ENCODE results near the gene ARSJ. TPM values are rescaled to one million over a fixed set of nuclear protein-coding genes. Genes with fewer than 3 reads are reported as not detected.
A peak's percentile ranks its signal among the peaks of the same experiment; 100 is the strongest.

The ARSJ gene
- total RNA-seq, 1 experiment from 2014 or later = not detected

DNA sequence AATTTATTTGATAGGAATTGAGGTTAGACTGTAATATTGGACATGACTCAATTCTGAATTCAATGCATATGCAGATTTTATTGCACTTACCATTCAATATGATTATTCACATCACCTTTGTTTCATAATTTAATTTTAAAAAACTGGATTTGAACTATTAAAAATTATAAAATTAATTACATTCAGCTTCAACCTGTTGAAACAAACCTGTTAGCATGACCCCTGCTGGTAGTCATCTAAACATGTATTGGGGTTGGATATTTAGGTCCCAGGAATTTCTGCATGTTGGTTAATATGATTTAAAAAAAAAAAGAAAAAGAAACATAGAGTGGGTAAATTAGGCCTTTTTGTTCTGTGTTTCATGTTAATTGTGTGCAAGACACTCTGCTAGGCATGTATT lies 85.9 kb downstream of the ARSJ start:
- Histone ChIP-seq H3K79me2 (ENCODE audit: low read length) (no peaks in the 10 kb centered on the region), H3K36me3 (ENCODE audit: insufficient read depth, low read length) (no peaks in the 10 kb centered on the region), H3K9me3 (ENCODE audit: low read length) (no peaks in the 10 kb centered on the region), H3K27me3 (ENCODE audit: low read length) (no peaks in the 10 kb centered on the region; the same call in 1 of the 2 replicates), H3K9ac (ENCODE audit: low read length) (no peak overlapping the region), H2AFZ (ENCODE audit: low read length) (no peak overlapping the region), H3K27ac (ENCODE audit: low read length) (no peak overlapping the region), H3K9me2 (replicated peaks; ENCODE audit: insufficient read depth, low read length) (no peaks in the 10 kb centered on the region), H4K20me1 (ENCODE audit: insufficient read depth, low read depth, low read length) (no peaks in the 10 kb centered on the region), H3K4me3 (ENCODE audit: low read length) (no peak overlapping the region), H3K4me1 (ENCODE audit: low read length) (no peaks in the 10 kb centered on the region), H3K4me2 (ENCODE audit: low read depth, low read length, poor library complexity, severe bottlenecking) (no peak overlapping the region)
- peak; percentile 52 for DNase-seq

DNA sequence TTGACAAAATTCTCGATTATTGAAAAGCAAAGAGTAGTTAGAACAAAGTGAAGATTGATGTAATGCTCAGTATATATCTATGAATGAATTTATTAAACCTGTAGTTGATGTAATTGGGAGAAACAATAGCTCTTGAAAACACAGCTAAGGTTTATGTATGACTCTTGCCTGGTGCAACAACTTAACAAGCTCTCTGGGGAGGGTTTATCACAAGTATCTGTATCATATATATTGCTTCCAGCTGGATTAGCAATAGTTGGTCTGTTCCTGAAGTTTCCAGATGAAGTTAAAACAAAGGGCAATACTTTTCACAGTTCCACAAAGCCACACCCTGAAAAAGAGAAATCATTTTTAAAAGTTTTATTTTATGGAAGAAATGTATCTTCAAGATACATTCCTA lies 91.4 kb downstream of the ARSJ start:
- H3K9me2 ChIP-seq (replicated peaks; ENCODE audit: insufficient read depth, low read length) = no peaks in the 10 kb centered on the region
- H3K9ac ChIP-seq (ENCODE audit: low read length) = no peak overlapping the region
- no peaks in the 10 kb centered on the region for H3K27me3 ChIP-seq (ENCODE audit: low read length)
- H3K36me3 ChIP-seq (ENCODE audit: insufficient read depth, low read length) = no peaks in the 10 kb centered on the region
- no peak overlapping the region for H3K4me3 ChIP-seq (ENCODE audit: low read length)
- no peaks in the 10 kb centered on the region for H4K20me1 ChIP-seq (ENCODE audit: insufficient read depth, low read depth, low read length)
- no peak for DNase-seq
- H3K27ac ChIP-seq (ENCODE audit: low read length) = no peak overlapping the region
- no peak overlapping the region for H2AFZ ChIP-seq (ENCODE audit: low read length)
- no peak overlapping the region for H3K4me2 ChIP-seq (ENCODE audit: low read depth, low read length, poor library complexity, severe bottlenecking)
- no peaks in the 10 kb centered on the region for H3K79me2 ChIP-seq (ENCODE audit: low read length)
- H3K9me3 ChIP-seq (ENCODE audit: low read length) = no peaks in the 10 kb centered on the region
- no peaks in the 10 kb centered on the region for H3K4me1 ChIP-seq (ENCODE audit: low read length)

- H2AFZ ChIP-seq (ENCODE audit: low read length) = no peak overlapping the region
- H3K27ac ChIP-seq (ENCODE audit: low read length) = no peak overlapping the region
- no peak overlapping the region for H3K9ac ChIP-seq (ENCODE audit: low read length)
- no peaks in the 10 kb centered on the region for H3K9me3 ChIP-seq (ENCODE audit: low read length)
- H3K9me2 ChIP-seq (replicated peaks; ENCODE audit: insufficient read depth, low read length) = no peaks in the 10 kb centered on the region
- H3K4me1 ChIP-seq (ENCODE audit: low read length) = no peaks in the 10 kb centered on the region
- H3K4me2 ChIP-seq (ENCODE audit: low read depth, low read length, poor library complexity, severe bottlenecking) = no peak overlapping the region
- no peaks in the 10 kb centered on the region for H3K79me2 ChIP-seq (ENCODE audit: low read length)
- no peaks in the 10 kb centered on the region for H3K36me3 ChIP-seq (ENCODE audit: insufficient read depth, low read length)
- no peaks in the 10 kb centered on the region for H4K20me1 ChIP-seq (ENCODE audit: insufficient read depth, low read depth, low read length)
- DNase-seq = no peak
- H3K27me3 ChIP-seq (ENCODE audit: low read length) = no peaks in the 10 kb centered on the region
- no peak overlapping the region for H3K4me3 ChIP-seq (ENCODE audit: low read length)
Observed at GRCh38 chr4:113885291-113885690, 94.2 kb downstream of the ARSJ start.

GRCh38 chr4:113884655-113885054 lies 94.8 kb downstream of the ARSJ start:
- Histone ChIP-seq H3K27ac (ENCODE audit: low read length) (no peak overlapping the region), H3K4me3 (ENCODE audit: low read length) (no peak overlapping the region), H4K20me1 (ENCODE audit: insufficient read depth, low read depth, low read length) (no peaks in the 10 kb centered on the region), H3K9me3 (ENCODE audit: low read length) (no peaks in the 10 kb centered on the region), H3K9me2 (replicated peaks; ENCODE audit: insufficient read depth, low read length) (no peaks in the 10 kb centered on the region), H3K79me2 (ENCODE audit: low read length) (no peaks in the 10 kb centered on the region), H3K4me1 (ENCODE audit: low read length) (no peaks in the 10 kb centered on the region), H2AFZ (ENCODE audit: low read length) (no peak overlapping the region), H3K9ac (ENCODE audit: low read length) (no peak overlapping the region), H3K36me3 (ENCODE audit: insufficient read depth, low read length) (no peaks in the 10 kb centered on the region), H3K27me3 (ENCODE audit: low read length) (no peaks in the 10 kb centered on the region), H3K4me2 (ENCODE audit: low read depth, low read length, poor library complexity, severe bottlenecking) (no peak overlapping the region)
- DNase-seq = no peak

GRCh38 chr4:113882668-113883067 lies 96.8 kb downstream of the ARSJ start:
- H3K9me3 ChIP-seq (ENCODE audit: low read length) = no peaks in the 10 kb centered on the region

GRCh38 chr4:113881256-113881655 lies 98.2 kb downstream of the ARSJ start:
- H2AFZ ChIP-seq (ENCODE audit: low read length) = no peak overlapping the region
- no peaks in the 10 kb centered on the region for H3K79me2 ChIP-seq (ENCODE audit: low read length)
- no peak overlapping the region for H3K27ac ChIP-seq (ENCODE audit: low read length)
- no peaks in the 10 kb centered on the region for H4K20me1 ChIP-seq (ENCODE audit: insufficient read depth, low read depth, low read length)
- no peak overlapping the region for H3K4me3 ChIP-seq (ENCODE audit: low read length)
- H3K9me2 ChIP-seq (replicated peaks; ENCODE audit: insufficient read depth, low read length) = no peaks in the 10 kb centered on the region
- H3K27me3 ChIP-seq (ENCODE audit: low read length) = no peaks in the 10 kb centered on the region
- no peaks in the 10 kb centered on the region for H3K36me3 ChIP-seq (ENCODE audit: insufficient read depth, low read length)
- H3K4me2 ChIP-seq (ENCODE audit: low read depth, low read length, poor library complexity, severe bottlenecking) = no peak overlapping the region
- no peaks in the 10 kb centered on the region for H3K9me3 ChIP-seq (ENCODE audit: low read length)
- H3K4me1 ChIP-seq (ENCODE audit: low read length) = no peaks in the 10 kb centered on the region
- H3K9ac ChIP-seq (ENCODE audit: low read length) = no peak overlapping the region
- DNase-seq = no peak

More at GRCh38 chr4:113882668-113883067, 96.8 kb downstream of the ARSJ start:
- H3K4me1 ChIP-seq (ENCODE audit: low read length) = no peaks in the 10 kb centered on the region
- H3K4me2 ChIP-seq (ENCODE audit: low read depth, low read length, poor library complexity, severe bottlenecking) = no peak overlapping the region
- H3K9me2 ChIP-seq (replicated peaks; ENCODE audit: insufficient read depth, low read length) = no peaks in the 10 kb centered on the region
- H3K9ac ChIP-seq (ENCODE audit: low read length) = no peak overlapping the region
- H3K36me3 ChIP-seq (ENCODE audit: insufficient read depth, low read length) = no peaks in the 10 kb centered on the region
- no peak overlapping the region for H3K27ac ChIP-seq (ENCODE audit: low read length)
- no peak for DNase-seq
- H3K79me2 ChIP-seq (ENCODE audit: low read length) = no peaks in the 10 kb centered on the region
- no peak overlapping the region for H2AFZ ChIP-seq (ENCODE audit: low read length)
- H3K27me3 ChIP-seq (ENCODE audit: low read length) = no peaks in the 10 kb centered on the region
- H3K4me3 ChIP-seq (ENCODE audit: low read length) = no peak overlapping the region
- no peaks in the 10 kb centered on the region for H4K20me1 ChIP-seq (ENCODE audit: insufficient read depth, low read depth, low read length)

DNA sequence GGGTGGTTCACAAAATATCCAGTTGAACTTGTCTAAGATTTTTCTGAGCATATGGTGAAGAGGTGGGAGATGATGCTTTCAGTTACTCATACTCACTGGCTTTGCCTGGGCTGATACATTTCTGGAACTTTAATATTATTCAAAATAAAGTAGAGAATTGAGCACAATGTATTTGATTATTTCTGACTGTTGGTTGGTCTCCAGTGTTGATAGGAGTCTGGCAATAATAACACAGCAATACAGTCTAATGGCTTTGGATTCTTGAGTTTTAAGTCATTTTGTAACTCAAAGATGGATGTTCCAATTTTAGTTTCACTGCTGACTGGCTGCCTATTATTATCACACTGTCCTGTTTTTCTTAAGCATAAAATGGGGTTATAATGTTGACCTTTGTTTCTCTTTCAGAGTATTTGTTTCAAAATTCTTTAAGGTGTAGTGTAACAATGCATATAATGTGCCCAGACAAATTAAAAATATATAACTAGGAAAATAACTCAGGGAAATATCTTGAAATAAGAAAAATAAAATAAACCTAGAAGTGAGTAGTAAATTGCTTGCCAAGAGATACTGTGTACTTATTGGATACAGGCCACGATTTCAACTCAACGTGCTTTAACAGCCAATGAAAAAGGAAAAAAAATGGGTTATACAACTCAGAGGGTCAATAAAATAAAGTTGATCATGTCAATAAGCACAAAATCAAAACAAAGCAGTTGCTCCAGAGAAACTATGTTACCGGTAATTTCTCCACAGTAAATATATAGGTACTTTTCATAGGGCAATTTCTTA lies 99.0 kb downstream of the ARSJ start:
- Histone ChIP-seq H3K9me2 (replicated peaks; ENCODE audit: insufficient read depth, low read length) (no peaks in the 10 kb centered on the region), H3K9ac (ENCODE audit: low read length) (no peak overlapping the region), H3K27ac (ENCODE audit: low read length) (no peak overlapping the region), H3K4me1 (ENCODE audit: low read length) (no peaks in the 10 kb centered on the region), H3K36me3 (ENCODE audit: insufficient read depth, low read length) (no peaks in the 10 kb centered on the region), H2AFZ (ENCODE audit: low read length) (no peak overlapping the region), H3K27me3 (ENCODE audit: low read length) (no peaks in the 10 kb centered on the region), H3K9me3 (ENCODE audit: low read length) (no peaks in the 10 kb centered on the region), H3K79me2 (ENCODE audit: low read length) (no peaks in the 10 kb centered on the region), H3K4me2 (ENCODE audit: low read depth, low read length, poor library complexity, severe bottlenecking) (no peak overlapping the region), H4K20me1 (ENCODE audit: insufficient read depth, low read depth, low read length) (no peaks in the 10 kb centered on the region), H3K4me3 (ENCODE audit: low read length) (no peak overlapping the region)
- DNase-seq = no peak

GRCh38 chr4:113878668-113879067 lies 100.8 kb downstream of the ARSJ start:
- Histone ChIP-seq H3K36me3 (ENCODE audit: insufficient read depth, low read length) (no peaks in the 10 kb centered on the region), H3K9ac (ENCODE audit: low read length) (no peak overlapping the region), H3K9me2 (replicated peaks; ENCODE audit: insufficient read depth, low read length) (no peaks in the 10 kb centered on the region), H3K4me3 (ENCODE audit: low read length) (no peak overlapping the region), H3K4me2 (ENCODE audit: low read depth, low read length, poor library complexity, severe bottlenecking) (no peak overlapping the region), H2AFZ (ENCODE audit: low read length) (no peak overlapping the region), H3K79me2 (ENCODE audit: low read length) (no peaks in the 10 kb centered on the region), H4K20me1 (ENCODE audit: insufficient read depth, low read depth, low read length) (no peaks in the 10 kb centered on the region), H3K9me3 (ENCODE audit: low read length) (no peaks in the 10 kb centered on the region), H3K4me1 (ENCODE audit: low read length) (no peaks in the 10 kb centered on the region), H3K27ac (ENCODE audit: low read length) (no peak overlapping the region), H3K27me3 (ENCODE audit: low read length) (no peaks in the 10 kb centered on the region)
- peak; percentile 46 for DNase-seq
